ENCODE results near the gene ABCB9.

The ABCB9 gene

GRCh38 chr12:122982963-122983788, 16.9 kb upstream of the ABCB9 start:
- FAIRE-seq = peak; percentile 57
- DNase-seq (ENCODE audit: insufficient read length, low spot score) = no peak

DNA sequence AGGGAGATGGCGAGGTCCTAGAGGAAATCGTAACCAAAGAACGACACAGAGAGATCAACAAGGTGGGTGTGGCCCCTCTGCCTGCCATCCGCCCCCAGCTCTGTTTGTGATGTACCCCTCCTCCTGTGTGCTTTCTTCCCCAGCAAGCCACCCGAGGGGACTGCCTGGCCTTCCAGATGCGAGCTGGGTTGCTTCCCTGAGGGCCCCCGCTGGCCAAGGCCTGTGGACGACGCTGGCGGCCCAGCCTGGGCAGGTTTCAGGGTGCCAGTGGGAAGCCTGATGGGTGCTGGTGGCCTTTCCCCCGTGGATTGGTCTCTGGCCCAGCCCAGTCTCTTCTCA, 16.2 kb upstream of the ABCB9 start:
- DNase-seq (ENCODE audit: insufficient read length, low spot score) = no peak
- no peak for FAIRE-seq

- FAIRE-seq = no peak
- no peak for DNase-seq (ENCODE audit: insufficient read length, low spot score)
These were observed 15.6 kb upstream of the ABCB9 start for GRCh38 chr12:122981587-122982476.

DNA sequence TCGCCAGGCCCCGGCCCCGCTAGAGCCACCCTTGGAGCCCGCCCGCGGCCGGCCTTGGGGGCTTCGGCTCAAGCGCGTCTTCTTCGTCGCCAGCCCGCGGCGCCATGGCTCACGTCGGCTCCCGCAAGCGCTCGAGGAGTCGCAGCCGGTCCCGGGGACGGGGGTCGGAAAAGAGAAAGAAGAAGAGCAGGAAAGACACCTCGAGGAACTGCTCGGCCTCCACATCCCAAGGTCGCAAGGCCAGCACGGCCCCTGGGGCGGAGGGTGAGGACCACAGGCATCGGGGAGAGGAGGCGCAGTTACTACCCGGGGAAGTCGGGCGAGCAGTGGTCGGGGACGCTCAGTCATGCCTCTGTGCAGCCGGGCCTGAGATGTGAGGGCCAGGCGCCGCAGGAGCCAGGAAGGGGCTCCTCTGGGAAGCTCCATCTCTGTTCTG, 14.8 kb upstream of the ABCB9 start:
- DNase-seq (ENCODE audit: insufficient read length, low spot score) (no peak), FAIRE-seq (no peak)

- peak; percentile 72 for DNase-seq (ENCODE audit: insufficient read length, low spot score)
- no peak for FAIRE-seq
These were observed 14.1 kb upstream of the ABCB9 start, which contains the start of gene ARL6IP4 for GRCh38 chr12:122980183-122981035. Gene ARL6IP4 (plus strand): TSS chr12:122980681. CDS start chr12:122981140, 459 bp downstream.

DNA sequence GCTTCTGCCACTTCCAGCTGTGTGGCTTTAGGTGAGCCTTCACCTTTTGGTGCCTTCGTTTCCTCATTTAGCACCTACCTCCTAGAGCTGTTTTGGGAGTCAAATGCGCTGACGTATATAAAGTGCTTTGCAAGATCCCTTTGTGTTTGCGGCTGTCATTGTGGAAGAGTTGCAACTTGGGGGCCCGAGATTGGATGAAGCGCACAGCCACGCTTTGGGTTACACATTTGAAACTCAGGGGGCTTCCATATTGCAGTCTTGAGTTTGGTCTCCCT, 13.6 kb upstream of the ABCB9 start:
- FAIRE-seq (no peak), DNase-seq (ENCODE audit: insufficient read length, low spot score) (no peak)

- DNase-seq (ENCODE audit: insufficient read length, low spot score) = no peak
- FAIRE-seq = no peak
These were observed 13.0 kb upstream of the ABCB9 start for GRCh38 chr12:122979001-122979907.

DNA sequence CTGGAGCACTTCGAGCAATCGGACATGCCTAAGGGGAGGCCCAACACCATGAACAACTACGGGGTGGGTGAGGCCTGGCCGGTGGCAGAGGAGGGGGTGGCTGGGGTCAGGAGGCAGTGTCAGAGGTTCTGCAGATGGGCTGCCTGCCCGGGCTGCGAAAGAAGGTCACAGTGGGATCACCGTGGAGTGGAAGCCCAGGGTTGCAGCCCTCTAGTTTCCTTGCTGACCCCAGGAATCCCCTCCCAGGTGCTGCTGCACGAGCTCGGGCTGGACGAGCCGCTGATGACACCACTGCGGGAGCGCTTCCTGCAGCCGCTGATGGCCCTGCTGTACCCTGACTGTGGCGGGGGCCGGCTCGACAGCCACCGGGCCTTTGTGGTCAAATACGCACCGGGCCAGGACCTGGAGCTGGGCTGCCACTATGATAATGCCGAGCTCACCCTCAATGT, 12.3 kb upstream of the ABCB9 start:
- DNase-seq (ENCODE audit: insufficient read length, low spot score) = no peak
- FAIRE-seq = no peak

GRCh38 chr12:122977655-122978392, 11.6 kb upstream of the ABCB9 start:
- DNase-seq (ENCODE audit: insufficient read length, low spot score) (no peak), FAIRE-seq (no peak)

DNA sequence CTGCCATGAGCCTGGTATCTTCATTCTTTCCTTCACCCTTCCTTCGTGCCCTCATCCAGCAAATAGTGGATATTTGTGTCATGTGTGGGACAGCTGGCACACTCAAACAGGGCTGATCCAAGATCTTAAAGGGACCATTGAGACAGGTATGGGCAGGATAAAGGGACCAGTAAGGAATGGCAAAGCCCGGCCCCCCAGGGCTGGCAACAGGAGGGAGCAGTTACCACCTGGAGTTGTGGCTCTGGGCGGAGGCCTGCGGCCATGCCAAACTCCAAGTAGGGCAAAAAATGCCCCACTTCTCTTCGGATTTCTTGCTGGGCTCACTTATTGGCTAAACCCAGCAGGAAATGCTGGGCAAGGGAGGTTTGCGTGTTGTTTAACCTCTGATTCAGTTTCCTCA, 10.9 kb upstream of the ABCB9 start:
- DNase-seq (ENCODE audit: insufficient read length, low spot score) = no peak
- no peak for FAIRE-seq

DNA sequence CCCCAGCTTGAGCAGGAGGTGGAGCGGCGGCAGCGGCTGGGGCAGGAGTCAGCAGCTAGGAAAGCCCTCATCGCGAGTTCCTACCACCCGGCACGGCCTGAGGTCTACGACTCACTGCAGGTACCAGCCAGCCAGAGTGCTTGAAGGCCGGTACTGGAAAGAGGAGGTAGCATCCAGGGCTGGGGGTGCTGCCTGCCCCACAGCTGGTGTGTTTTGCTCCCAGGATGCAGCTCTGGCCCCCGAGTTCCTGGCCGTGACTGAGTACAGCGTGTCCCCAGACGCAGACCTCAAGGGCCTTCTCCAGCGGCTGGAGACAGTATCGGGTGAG, 10.3 kb upstream of the ABCB9 start:
- FAIRE-seq (no peak), DNase-seq (ENCODE audit: insufficient read length, low spot score) (no peak)

GRCh38 chr12:122975790-122976647, 9.8 kb upstream of the ABCB9 start:
- FAIRE-seq (no peak), DNase-seq (ENCODE audit: insufficient read length, low spot score) (no peak)

DNA sequence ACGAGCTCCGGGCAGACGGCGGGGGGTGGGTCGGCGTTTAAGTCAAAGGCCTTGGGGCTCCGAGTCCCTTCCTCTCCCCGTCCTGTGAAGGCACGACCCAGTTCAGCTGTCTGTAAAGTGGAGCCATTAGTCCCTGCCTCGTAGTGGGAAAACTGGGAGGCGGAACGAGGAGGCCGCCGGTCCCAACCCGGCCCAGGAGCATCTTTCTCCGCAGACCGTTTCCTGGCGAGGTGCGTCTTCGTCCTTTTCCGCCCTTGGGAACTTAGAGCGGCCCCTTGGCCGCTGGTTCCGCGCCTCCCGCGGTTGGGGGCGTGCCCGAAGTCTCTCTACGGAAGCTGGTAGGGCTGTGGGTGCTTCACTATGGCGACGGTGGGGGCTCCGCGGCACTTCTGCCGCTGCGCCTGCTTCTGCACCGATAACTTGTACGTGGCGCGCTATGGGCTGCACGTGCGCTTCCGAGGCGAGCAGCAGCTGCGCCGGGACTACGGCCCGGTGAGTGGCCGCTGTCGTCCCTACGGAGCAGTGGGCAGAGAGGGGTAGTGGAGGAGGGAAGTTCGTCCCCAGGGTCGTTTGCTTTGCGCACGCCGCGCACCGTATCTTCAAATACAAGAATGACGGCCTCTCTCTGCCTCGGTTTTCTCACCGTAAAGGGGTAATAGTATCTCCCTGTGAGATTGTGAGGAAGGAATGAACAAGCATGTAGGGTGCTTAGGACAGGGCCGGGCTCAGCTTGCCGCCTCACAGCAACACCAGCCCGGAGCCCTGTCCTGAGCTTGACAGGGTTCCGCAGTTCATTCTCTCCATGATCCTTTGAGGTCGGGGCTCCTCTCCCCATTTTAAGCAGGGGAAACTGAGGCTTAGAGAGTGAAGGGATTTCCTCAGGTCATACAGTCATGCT, 8.9 kb upstream of the ABCB9 start, which contains the start of gene OGFOD2:
Gene OGFOD2, plus strand, starts transcription at position 353 of the 898 bp plus-strand sequence. Its CDS starts 8 bp downstream, at position 361.
- DNase-seq (ENCODE audit: insufficient read length, low spot score) (peak; percentile 92), FAIRE-seq (no peak)

GRCh38 chr12:122974274-122974891, 8.1 kb upstream of the ABCB9 start:
- DNase-seq (ENCODE audit: insufficient read length, low spot score) (peak; percentile 91), FAIRE-seq (peak; percentile 81)

DNA sequence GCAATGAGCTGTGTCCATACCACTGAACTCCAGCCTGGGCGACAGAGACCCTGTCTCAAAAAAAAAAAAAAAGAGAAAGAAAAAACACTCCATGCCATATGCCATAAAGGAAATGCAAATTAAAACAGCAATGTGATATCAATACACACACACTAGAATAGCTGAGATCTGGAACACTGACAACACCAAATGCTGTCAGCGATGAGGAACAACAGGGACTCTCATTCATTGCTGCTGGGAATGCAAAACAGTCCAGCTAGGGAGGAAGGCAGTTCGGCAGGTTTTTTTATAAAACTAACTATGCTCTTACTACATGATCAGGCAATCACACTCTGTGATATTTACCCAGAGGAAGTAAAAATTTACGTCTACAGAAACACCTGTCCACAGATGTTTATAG, 3.4 kb upstream of the ABCB9 start:
- no peak for DNase-seq (ENCODE audit: insufficient read length, low spot score)
- no peak for FAIRE-seq

DNA sequence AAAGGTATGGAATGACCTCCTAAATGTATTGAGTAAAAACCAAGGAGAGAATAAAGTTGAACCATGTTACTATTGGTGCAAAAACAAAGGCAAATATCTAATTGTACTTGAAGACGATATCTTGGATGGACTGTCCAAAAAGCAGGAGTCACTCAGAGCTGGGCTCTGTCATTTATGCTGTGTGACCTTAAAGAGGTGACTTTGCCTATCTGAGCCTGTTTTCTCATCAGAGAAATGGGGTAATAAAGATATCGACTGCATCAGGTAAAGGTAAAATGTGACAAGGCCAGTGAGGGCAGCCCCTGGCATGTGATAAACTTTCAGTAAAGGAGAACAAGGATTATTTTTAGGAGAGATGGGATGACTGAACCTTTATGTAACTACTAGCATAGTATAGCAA, 1.8 kb upstream of the ABCB9 start:
- FAIRE-seq (no peak), DNase-seq (ENCODE audit: insufficient read length, low spot score) (no peak)
